Activated T-cell treated with anti-CD3 and anti-CD28 coated beads for 4 hours (primary cell): ENCODE results near the gene RASGEF1B.

ENCODE experiments used
- DNase-seq: peaks from one replicate; pipeline ENCODE4 v3.0.0-alpha.2; 2020

The RASGEF1B gene

GRCh38 chr4:81471588-81472280, at the start of gene RASGEF1B:
TSS of gene RASGEF1B (minus strand) at chr4:81471907. CDS start at chr4:81459508, 12,399 bp downstream.
- DNase-seq = peak; percentile 92

- DNase-seq = no peak
These were observed 48.1 kb upstream of the RASGEF1B start for GRCh38 chr4:81519856-81520255.

GRCh38 chr4:81519427-81519773, 47.7 kb upstream of the RASGEF1B start:
- DNase-seq = no peak

- DNase-seq = no peak
These were observed 47.2 kb upstream of the RASGEF1B start for GRCh38 chr4:81518762-81519426.

GRCh38 chr4:81516241-81516640, 44.5 kb upstream of the RASGEF1B start:
- no peak for DNase-seq

- DNase-seq = no peak
These were observed 41.2 kb upstream of the RASGEF1B start for GRCh38 chr4:81512757-81513501.

- no peak for DNase-seq
These were observed 40.5 kb upstream of the RASGEF1B start for GRCh38 chr4:81512001-81512756.

GRCh38 chr4:81510643-81511178, 39.0 kb upstream of the RASGEF1B start:
- DNase-seq = no peak

- no peak for DNase-seq
These were observed 38.1 kb upstream of the RASGEF1B start for GRCh38 chr4:81509822-81510221.

- DNase-seq = no peak
These were observed 37.5 kb upstream of the RASGEF1B start for GRCh38 chr4:81509191-81509590.

- no peak for DNase-seq
These were observed 36.9 kb upstream of the RASGEF1B start for GRCh38 chr4:81508411-81509185.

- no peak for DNase-seq
These were observed 35.8 kb upstream of the RASGEF1B start for GRCh38 chr4:81507530-81507929.

- no peak for DNase-seq
These were observed 35.0 kb upstream of the RASGEF1B start for GRCh38 chr4:81506731-81507130.

- DNase-seq = no peak
These were observed 34.0 kb upstream of the RASGEF1B start for GRCh38 chr4:81505726-81506125.

GRCh38 chr4:81505004-81505598, 33.4 kb upstream of the RASGEF1B start:
- DNase-seq = peak; percentile 55

GRCh38 chr4:81504112-81505003, 32.7 kb upstream of the RASGEF1B start:
- no peak for DNase-seq

- DNase-seq = no peak
These were observed 31.9 kb upstream of the RASGEF1B start for GRCh38 chr4:81503586-81503985.

GRCh38 chr4:81502564-81502963, 30.9 kb upstream of the RASGEF1B start:
- DNase-seq = no peak

- no peak for DNase-seq
These were observed 28.1 kb upstream of the RASGEF1B start for GRCh38 chr4:81499840-81500239.

GRCh38 chr4:81498551-81499099, 26.9 kb upstream of the RASGEF1B start:
- no peak for DNase-seq
